VCaP (cell line): ENCODE data around the gene TENT4A.

Source experiments
- H3K27ac ChIP-seq: fragments of 450-650 bp; 2 replicates; pipeline ENCODE4 v1.5.1; 2017
- TF ChIP-seq, protein P1 (sequence below): fragments of 450-650 bp; conservative IDR thresholded peaks from 2 replicates; pipeline ENCODE4 v1.5.1; 2017; ENCODE audit warnings: mild to moderate bottlenecking, moderate library complexity

The TENT4A gene

DNA sequence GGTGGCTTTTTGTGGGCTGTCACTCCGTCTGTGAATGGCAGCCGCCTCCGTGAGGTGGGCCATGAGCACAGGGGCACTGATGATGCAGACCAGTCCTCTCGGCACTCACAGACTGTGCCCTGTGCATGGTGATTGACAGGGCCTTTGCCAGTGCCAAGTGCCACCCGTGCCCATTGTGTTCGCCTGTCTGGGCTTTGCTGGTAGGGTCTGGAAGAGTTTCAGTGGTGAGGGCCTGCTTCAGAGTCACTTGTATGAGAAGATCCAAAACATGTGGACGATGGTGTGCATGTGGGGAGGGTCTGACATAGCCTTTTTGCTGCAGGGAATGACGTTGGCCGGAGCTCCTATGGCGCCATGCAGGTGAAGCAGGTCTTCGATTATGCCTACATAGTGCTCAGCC lies 34.9 kb downstream of the TENT4A start:
- no peak overlapping the region for H3K27ac ChIP-seq
- TF ChIP-seq, protein P1, sequence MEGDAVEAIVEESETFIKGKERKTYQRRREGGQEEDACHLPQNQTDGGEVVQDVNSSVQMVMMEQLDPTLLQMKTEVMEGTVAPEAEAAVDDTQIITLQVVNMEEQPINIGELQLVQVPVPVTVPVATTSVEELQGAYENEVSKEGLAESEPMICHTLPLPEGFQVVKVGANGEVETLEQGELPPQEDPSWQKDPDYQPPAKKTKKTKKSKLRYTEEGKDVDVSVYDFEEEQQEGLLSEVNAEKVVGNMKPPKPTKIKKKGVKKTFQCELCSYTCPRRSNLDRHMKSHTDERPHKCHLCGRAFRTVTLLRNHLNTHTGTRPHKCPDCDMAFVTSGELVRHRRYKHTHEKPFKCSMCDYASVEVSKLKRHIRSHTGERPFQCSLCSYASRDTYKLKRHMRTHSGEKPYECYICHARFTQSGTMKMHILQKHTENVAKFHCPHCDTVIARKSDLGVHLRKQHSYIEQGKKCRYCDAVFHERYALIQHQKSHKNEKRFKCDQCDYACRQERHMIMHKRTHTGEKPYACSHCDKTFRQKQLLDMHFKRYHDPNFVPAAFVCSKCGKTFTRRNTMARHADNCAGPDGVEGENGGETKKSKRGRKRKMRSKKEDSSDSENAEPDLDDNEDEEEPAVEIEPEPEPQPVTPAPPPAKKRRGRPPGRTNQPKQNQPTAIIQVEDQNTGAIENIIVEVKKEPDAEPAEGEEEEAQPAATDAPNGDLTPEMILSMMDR, result no peak

DNA sequence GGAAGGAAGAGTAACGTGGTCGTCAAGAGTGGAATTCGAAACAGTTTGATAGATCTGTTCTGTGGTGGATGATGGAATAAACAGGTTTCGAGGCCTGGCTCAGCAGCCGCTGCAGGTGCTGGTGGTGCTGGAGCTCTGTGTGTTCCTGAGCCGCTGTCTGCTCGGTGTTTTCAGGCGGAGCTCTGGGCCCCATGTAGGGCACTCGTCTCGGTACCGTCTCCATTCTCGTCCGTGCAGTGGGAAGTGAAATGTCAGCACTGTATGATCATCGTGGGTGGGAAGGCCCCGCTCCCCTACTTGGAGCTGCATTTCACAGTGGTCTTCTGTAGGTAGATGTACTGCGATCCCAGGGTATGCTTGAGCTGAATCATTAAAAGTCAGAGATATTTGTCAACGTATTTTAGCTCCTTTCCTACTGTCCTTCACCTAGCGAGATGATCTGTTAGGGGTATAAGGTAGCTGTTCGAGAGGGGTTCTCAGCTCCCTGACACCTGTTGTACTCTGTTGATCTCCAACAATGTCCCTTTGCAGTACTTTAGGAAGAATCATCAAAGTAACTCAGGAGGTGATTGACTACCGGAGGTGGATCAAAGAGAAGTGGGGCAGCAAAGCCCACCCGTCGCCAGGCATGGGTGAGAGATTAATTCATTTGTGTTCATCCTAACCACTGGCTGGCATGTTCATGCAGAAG lies 35.9 kb downstream of the TENT4A start:
- TF ChIP-seq, protein P1, result no peak
- H3K27ac ChIP-seq, result no peak overlapping the region

DNA sequence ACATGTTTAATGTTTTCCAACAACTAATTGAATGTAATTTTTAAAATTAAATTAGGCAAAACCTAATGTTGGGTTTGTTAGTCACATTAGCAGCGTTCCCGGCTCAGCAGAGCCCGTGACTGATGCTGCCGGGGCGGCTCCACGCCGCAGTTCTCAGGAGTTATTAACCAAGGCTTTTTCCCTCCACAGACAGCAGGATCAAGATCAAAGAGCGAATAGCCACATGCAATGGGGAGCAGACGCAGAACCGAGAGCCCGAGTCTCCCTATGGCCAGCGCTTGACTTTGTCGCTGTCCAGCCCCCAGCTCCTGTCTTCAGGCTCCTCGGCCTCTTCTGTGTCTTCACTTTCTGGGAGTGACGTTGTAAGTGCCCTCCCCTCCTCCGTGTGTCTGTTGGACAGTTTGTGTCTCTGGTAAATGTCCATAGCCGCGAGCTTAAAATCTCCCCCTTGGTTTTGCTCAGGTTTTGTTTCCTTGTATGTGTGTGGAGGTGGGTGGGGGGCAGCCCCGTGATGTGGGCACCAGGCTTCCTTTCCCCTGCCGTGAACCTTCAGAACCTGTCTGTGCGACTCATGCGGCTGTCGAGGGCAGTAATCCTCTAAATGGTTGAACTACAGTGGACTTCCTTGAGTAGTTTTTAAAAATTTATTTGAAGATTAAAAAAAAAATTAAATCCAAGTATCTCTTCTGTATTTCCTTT lies 37.1 kb downstream of the TENT4A start:
- TF ChIP-seq, protein P1, result no peak
- H3K27ac ChIP-seq, result no peak overlapping the region

DNA sequence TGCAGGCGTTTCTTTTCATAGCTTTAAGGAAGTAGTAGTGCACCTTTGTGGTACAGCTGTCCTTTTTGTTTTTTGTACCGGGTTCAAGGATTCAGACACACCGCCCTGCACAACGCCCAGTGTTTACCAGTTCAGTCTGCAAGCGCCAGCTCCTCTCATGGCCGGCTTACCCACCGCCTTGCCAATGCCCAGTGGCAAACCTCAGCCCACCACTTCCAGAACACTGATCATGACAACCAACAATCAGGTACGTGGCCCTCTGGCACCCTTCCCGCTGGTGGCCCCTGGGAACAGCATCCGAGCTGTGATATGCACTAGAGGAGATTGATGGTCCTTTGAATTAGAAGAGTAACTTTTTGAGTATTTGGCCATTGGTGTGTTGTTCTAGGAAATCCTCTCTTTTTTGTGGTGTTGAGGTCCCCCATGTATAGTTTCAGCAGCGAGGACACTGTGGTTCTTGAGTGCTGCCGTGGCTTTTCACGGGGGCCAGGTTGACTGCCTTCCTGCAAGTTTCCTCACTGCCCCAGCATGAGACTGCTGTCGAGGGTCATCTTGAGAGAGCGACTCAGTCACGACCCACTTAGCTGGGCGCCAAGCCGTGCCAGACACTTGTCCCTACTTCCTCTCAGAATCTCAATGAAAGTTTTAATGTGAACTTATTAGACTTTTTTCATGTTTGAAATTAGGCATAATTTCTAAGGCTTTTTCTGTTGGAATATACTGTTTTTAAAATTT lies 37.9 kb downstream of the TENT4A start:
- H3K27ac ChIP-seq, result no peak overlapping the region
- TF ChIP-seq, protein P1, result no peak

DNA sequence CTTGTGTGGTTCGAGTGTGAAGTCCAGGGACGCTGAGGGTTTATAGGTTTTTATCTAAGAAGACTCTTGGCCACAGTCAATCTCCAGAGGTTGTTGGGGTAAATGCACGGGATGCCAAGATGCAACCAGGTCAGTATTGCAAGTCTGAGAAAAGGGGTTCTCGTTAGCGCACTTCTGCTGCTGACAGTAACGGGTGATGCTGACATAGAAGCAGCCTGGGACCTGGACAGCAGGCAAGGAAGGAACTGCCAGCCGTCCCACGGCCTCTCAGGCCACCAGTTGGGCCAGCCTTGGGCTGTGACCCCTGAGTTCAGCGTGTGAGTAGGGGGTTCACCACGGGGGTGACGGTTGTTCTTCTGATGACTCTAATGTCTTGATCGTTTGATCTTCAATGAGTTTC lies 39.0 kb downstream of the TENT4A start:
- H3K27ac ChIP-seq, result no peak overlapping the region
- TF ChIP-seq, protein P1, result no peak

DNA sequence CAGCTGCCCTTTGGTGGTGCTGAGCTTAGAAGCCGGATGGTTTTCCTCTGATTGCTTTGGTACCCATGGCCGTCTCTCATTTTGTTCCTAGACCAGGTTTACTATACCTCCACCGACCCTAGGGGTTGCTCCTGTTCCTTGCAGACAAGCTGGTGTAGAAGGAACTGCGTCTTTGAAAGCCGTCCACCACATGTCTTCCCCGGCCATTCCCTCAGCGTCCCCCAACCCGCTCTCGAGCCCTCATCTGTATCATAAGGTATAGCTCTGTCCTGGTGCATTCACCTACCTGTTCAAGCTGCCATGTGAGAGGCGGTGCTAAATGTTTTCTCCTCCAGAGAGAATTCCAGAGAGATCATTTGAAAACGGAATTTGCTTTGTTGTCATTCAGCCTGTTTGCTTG lies 39.5 kb downstream of the TENT4A start:
- TF ChIP-seq, protein P1, result no peak
- H3K27ac ChIP-seq, result no peak overlapping the region

DNA sequence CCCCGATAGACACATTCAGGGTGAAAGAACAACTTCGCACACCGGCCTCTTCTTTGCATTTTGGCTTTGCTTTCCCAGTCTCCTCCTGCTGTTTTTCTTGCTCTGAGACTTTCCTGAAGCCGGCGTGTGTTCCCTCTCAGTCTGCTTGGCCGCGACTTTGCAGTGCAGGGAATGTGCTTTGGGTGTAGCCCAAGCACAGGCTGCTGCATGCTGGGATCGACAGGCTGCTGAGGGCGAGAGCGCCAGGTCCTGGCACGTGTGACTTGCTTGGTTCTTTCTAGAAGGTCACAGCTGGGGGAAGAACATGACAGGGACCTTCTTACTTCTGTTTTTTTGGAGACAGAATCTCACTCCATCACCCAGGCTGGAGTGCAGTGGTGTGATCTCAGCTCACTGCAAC lies 40.6 kb downstream of the TENT4A start:
- TF ChIP-seq, protein P1, result no peak
- no peak overlapping the region for H3K27ac ChIP-seq
